ENCODE data around the gene PKIG.
A peak's percentile ranks its signal among the peaks of the same experiment; 100 is the strongest.

The PKIG gene

GRCh38 chr20:44657875-44658274 is 75.5 kb downstream of the PKIG start:
- no peak for FAIRE-seq
- no peak for DNase-seq (ENCODE audit: low spot score)

DNA sequence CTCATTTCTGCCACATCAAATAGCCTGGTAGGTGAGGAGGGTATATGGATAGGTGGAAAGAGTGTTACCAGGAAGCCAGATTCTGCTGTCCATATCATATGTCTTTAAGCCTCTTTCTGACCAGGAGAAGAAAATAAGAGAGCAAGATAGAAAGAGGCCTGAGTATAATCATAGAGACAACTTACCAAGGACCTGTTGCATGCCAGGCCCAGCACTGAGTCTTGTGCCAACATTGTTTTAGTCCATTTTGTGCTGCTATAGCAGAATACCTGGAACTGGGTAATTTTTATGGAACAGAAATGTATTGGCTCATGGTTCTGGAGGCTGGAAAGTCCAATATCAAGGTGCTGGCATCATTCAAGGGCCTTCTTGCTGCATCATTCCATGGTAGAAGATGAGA is 76.4 kb downstream of the PKIG start:
- no peak for FAIRE-seq
- DNase-seq (ENCODE audit: low spot score): no peak

DNA sequence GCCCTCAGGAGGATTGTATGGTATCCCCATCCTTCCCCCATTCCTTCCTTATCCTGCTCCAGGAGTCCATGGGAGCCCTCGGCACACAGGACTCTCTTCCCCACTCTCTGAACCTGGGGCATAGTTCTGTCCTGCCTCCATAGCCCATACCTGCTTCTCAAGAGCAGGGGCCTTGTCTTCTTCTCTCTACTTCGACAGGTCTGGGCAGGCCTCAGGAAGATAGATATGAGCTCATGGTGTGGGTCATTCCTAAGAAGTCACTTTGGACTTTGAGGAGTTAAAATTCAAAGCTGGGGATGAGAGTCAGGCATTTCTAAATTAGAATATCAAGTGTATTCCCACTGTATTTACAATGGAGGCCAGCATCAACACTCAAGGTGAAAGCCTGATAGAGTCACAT is 77.6 kb downstream of the PKIG start:
- FAIRE-seq (no peak), DNase-seq (ENCODE audit: low spot score) (no peak)

GRCh38 chr20:44660581-44660980 is 78.2 kb downstream of the PKIG start:
- FAIRE-seq (peak; percentile 30), DNase-seq (ENCODE audit: low spot score) (no peak)

DNA sequence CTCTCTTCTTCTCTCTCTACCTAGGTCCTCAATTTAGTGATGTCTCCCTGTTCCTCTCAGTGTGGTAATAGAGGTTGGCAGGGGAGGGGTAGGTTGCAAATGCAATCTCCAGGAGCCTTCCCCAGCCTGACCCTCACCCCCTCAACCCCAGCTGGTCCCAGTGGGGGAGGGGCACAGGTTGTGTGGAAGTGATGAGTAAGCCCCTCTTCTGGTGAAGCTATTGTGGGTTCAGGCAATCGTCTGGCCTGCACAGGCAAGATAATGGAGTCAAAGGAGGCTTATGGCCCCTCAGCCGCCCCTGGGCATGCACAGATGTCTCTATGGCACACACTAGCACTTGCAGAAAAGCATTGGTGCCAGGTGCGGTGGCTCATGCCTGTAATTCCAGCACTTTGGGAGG is 79.9 kb downstream of the PKIG start:
- FAIRE-seq: no peak
- DNase-seq (ENCODE audit: low spot score): no peak

DNA sequence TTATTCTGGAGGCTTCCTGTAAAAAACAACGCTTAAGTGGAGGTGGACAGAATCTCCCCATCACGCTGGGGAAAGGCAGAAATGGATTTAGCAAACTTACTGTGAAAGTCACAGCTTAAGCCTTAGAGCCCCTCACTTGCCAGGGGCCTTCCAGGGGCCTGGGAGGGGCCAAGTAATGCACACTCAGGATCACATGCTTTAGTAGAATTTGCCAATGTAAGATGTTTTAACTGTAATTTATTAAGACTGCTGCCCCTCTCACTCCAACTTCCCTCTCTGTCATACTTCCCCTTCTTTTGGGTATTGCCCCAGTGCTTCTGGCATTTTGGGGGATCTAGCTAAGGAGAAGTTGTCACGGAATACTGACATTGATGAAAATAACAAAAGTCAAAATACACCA is 81.8 kb downstream of the PKIG start:
- DNase-seq (ENCODE audit: low spot score): no peak
- FAIRE-seq: no peak

DNA sequence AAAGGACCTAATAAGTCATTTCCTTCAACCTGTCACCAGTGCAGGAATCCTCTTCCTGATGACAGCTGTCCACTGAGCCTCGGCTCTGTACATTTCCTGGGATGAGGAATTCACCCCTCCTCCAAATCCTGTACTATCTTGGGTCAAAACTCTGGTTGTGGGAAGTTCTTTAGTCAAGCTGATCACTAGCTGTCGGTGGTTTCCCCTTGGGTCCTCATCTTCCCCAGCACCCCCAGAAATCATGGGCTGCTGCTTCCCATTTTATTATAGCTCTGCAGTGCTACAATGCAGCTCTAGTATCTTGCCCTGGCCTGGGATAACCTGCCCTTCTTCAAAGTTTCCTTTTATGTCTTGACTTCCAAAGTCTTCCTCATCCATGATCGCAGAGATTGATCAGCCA is 83.7 kb downstream of the PKIG start:
- DNase-seq (ENCODE audit: low spot score): no peak
- FAIRE-seq: no peak
